ENCODE results near the gene OR2J1. TPM values are rescaled to one million over a fixed set of nuclear protein-coding genes. Genes with fewer than 3 reads are reported as not detected.
"Not testable (repeated sequence)": the region's sequence is repeated elsewhere in the genome, so short reads cannot be mapped to it uniquely, and the experiment has no call there.

OR2J1 gene
- polyA plus RNA-seq (ENCODE audit: insufficient read length in 12 of 12) = not detected
- long read RNA-seq, donor 1 = 0 reads
- long read RNA-seq, donor 2 = 0 reads
- long read RNA-seq, donor 3 = 0 reads
- long read RNA-seq, donor 4 = 0 reads
- long read RNA-seq, donor 5 = 0 reads
- long read RNA-seq, donor 6 = 0 reads
- long read RNA-seq, donor 7 = 0 reads
- long read RNA-seq, donor 8 = 0 reads
- long read RNA-seq, donor 9 = 0 reads
- long read RNA-seq, donor 10 = 0 reads
- long read RNA-seq, donor 11 = 0 reads

- no peak for DNase-seq
These were observed at the start of gene OR2J1 for GRCh38 chr6:29099190-29099589. TSS of gene OR2J1 (plus strand) at chr6:29099490. CDS start at chr6:29100943, 1,453 bp downstream.

- no peak for DNase-seq
These were observed 47.6 kb upstream of the OR2J1 start for GRCh38 chr6:29051680-29052079.

- no peak for DNase-seq
These were observed 27.2 kb upstream of the OR2J1 start for GRCh38 chr6:29071831-29072723.

DNA sequence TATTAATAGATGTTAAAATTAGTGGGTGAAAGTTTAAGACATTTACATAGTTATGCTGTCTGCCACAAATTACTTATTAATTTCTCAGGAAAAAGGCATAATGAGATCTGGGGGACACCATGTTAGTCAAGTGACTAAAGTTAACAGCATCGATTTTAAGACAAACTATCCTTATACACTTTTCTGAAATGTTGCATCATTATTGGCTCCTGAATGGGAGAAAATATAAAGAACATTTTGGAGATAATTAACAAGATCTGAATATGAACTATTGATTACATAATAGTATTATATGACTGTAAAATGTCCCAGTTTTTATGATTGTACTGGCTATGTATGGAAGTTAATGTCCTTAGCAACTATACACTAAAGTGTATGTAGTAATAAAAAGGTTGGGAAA is 20.1 kb upstream of the OR2J1 start:
- no peak for DNase-seq

DNA sequence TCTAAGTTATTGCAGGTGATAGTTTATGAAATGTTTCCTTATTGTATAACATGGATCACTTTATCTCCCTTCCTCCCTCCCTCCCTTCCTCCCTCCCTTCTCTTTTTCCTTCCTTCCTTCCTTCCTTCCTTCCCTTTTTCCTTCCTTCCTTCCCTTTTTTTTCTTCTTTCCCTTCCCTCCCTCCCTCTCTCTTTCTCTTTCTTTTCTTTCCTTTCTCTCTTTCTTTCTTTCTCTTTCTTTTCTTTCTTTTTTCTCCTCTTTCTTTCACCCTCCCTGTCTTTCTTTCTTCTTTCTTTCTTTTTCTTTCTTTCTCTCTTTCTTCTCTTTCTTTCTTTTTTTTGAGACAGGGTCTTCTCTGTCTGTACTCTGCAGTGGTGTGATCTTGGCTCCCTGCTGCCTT is 18.0 kb upstream of the OR2J1 start:
- DNase-seq = no peak

- DNase-seq = no peak
These were observed 16.8 kb upstream of the OR2J1 start for GRCh38 chr6:29082457-29082856.

- no peak for DNase-seq
These were observed 12.1 kb upstream of the OR2J1 start, which contains the start of gene OR2B3 for GRCh38 chr6:29087213-29087612. TSS of gene OR2B3 (minus strand) at chr6:29087313. CDS start at chr6:29087248, 65 bp downstream.

DNA sequence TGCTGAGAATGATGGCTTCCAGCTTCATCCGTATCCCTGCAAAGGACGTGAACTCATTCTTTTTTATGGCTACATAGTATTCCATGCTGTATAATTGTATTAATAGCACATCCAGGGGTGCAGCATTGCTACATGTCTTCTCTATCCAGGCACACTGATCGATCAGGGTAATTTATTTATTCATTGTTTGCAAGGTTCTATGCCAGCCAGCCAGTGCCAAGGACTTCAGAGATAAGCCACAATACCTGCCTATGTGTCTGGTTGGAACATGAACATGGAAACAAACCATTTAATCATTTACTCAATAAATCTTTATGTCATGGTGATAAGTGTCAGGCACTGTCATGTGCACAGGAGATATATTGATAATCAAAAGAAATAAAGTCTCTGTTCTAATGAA is 6.3 kb upstream of the OR2J1 start:
- DNase-seq = no peak

GRCh38 chr6:29097803-29098202 is 1.5 kb upstream of the OR2J1 start:
- no peak for DNase-seq

- DNase-seq = no peak
These were observed 8.5 kb downstream of the OR2J1 start, which contains the start of gene OR2J3 for GRCh38 chr6:29107758-29108157. TSS of gene OR2J3 (plus strand) at chr6:29108058. CDS start at chr6:29111891, 3,833 bp downstream.

DNA sequence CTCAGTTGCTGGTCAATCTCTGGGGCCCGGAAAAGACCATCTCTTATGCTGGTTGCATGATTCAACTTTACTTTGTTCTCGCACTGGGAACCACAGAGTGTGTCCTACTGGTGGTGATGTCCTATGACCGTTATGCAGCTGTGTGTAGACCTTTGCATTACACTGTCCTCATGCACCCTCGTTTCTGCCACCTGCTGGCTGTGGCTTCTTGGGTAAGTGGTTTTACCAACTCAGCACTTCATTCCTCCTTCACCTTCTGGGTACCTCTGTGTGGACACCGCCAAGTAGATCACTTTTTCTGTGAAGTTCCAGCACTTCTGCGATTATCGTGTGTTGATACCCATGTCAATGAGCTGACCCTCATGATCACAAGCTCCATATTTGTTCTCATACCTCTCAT is 12.8 kb downstream of the OR2J1 start:
- no peak for DNase-seq

- DNase-seq = not testable (repeated sequence)
These were observed 15.7 kb downstream of the OR2J1 start for GRCh38 chr6:29114964-29115363.

DNA sequence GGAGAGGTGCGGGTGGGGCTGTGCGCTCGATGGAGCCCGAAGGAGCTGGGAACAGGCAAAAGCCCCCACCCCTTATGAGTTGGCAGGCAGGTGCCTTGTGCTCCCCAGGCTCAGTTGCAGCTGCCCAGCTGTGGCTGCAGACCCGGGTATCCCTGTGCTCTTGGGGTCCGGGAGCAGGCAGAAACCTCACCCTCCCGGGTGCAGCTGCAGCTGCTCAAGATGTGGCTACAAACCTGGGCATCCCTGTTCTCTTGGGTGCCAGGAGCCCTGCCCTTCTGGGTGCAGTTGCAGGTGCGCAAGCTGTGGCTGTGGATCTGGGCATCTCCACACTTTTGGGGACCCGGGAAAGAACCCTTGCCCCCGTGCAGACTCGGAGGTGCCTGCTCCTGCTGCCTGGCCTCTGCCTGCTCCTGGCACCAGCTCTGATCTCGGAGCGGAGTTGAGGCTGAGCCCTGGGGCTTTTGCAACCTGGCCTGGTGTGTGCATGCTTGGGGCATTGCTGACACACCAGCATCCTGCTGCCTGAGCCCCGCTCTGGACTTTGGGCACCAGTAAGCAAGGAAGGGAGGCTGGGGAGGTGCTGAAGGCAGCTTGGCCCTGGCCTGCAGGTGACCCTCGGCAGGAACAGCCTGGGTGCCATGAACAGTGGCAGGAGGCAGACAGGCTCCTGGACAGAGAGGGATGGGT is 30.2 kb downstream of the OR2J1 start:
- no peak for DNase-seq

GRCh38 chr6:29130644-29131043 is 31.4 kb downstream of the OR2J1 start:
- DNase-seq = no peak

DNA sequence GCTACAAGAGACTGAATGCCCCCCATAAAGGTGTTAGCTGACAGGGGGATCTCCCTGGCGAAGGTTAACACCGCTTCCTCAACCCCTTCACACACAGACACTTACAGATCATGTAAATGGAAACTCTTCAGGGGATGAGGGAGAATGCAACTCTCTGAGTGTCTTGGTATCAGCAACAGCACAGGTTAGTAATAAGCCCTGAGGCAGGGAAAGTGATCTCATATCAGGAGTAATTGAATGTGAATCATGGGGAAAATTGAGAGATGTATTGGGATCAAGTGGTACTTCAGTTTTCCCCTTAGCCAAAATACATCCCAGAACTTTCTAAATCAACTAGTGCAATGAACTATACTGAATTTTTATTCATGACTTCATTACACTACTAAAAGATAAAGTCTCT is 32.4 kb downstream of the OR2J1 start:
- no peak for DNase-seq

GRCh38 chr6:29137724-29138123 is 38.4 kb downstream of the OR2J1 start:
- DNase-seq = no peak

DNA sequence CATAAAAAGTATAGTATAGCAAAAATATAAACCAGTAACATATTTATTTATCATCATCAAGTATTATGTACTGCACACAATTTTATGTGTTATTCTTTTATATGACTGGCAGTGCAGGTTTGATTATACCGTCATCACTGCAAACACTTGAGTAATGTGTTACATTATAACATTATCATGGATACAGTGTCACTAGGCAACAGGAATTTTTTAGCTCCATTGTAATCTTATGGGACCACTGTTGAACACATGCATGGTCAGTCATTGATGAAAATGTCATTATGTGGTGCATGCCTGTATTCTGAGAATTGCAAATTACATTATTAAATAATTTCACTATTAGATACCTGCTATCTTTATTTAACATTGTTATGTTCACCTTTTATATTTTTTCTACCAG is 42.3 kb downstream of the OR2J1 start:
- DNase-seq = no peak

GRCh38 chr6:29142309-29142708 is 43.0 kb downstream of the OR2J1 start:
- DNase-seq = no peak

GRCh38 chr6:29146179-29146578 is 46.9 kb downstream of the OR2J1 start:
- DNase-seq = no peak

DNA sequence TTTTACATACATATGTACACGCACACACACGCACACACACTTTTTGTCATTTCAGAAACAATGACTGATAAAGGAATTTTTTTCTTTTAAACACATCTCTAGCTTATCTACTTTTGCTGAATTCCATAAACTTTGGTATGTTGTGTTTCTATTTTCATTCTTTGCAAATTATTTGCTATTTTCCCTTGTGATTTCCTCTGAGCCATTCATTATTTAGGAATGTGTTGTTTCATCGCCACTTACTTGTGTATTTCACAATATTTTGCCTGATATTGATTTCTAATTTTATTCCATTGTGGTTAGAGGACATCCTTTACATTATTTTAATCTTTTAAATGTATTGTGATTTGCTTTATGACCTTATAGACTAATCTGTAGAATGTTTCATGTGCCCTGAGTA is 47.8 kb downstream of the OR2J1 start:
- DNase-seq = no peak

GRCh38 chr6:29149444-29149843 is 50.2 kb downstream of the OR2J1 start:
- DNase-seq = not testable (repeated sequence)

All from muscle of arm (tissue), 14 donors.